HG03378 (cell line): ENCODE measurements around the gene OR10G7.

ENCODE experiments used
- ATAC-seq: cut with Tn5 transposase; IDR thresholded peaks from one replicate; pipeline ENCODE4 v1.9.1; 2021; ENCODE audit warnings: mild to moderate bottlenecking, moderate library complexity; ENCODE audit not compliant: unreplicated experiment

Gene OR10G7

GRCh38 chr11:124041254-124041653 lies at the start of gene OR10G7:
Gene OR10G7, minus strand, starts transcription at chr11:124041325. Its CDS starts 2,324 bp downstream, at chr11:124039001.
- ATAC-seq = no peak

- no peak for ATAC-seq
Observed at GRCh38 chr11:124085997-124086846, 45.1 kb upstream of the OR10G7 start.

- ATAC-seq = no peak
Observed at GRCh38 chr11:124085583-124085982, 44.5 kb upstream of the OR10G7 start.

- no peak for ATAC-seq
Observed at GRCh38 chr11:124082371-124082770, 41.2 kb upstream of the OR10G7 start.

GRCh38 chr11:124081483-124081882 lies 40.4 kb upstream of the OR10G7 start:
- ATAC-seq = no peak

- ATAC-seq = no peak
Observed at GRCh38 chr11:124080327-124081001, 39.3 kb upstream of the OR10G7 start.

- ATAC-seq = no peak
Observed at GRCh38 chr11:124079631-124080326, 38.7 kb upstream of the OR10G7 start.

GRCh38 chr11:124078591-124078990 lies 37.5 kb upstream of the OR10G7 start:
- no peak for ATAC-seq

- ATAC-seq = no peak
Observed at GRCh38 chr11:124077266-124077665, 36.1 kb upstream of the OR10G7 start.

- no peak for ATAC-seq
Observed at GRCh38 chr11:124075841-124076651, 34.9 kb upstream of the OR10G7 start.

- ATAC-seq = no peak
Observed at GRCh38 chr11:124075492-124075840, 34.3 kb upstream of the OR10G7 start.

GRCh38 chr11:124074554-124074953 lies 33.4 kb upstream of the OR10G7 start:
- ATAC-seq = no peak

GRCh38 chr11:124072147-124072546 lies 31.0 kb upstream of the OR10G7 start:
- no peak for ATAC-seq

GRCh38 chr11:124071623-124071948 lies 30.5 kb upstream of the OR10G7 start:
- no peak for ATAC-seq

- ATAC-seq = peak; percentile 93
Observed at GRCh38 chr11:124070915-124071622, 29.9 kb upstream of the OR10G7 start.

GRCh38 chr11:124069429-124070401 lies 28.6 kb upstream of the OR10G7 start:
- ATAC-seq = peak; percentile 68

- ATAC-seq = no peak
Observed at GRCh38 chr11:124068601-124069110, 27.5 kb upstream of the OR10G7 start.

GRCh38 chr11:124052966-124053365 lies 11.8 kb upstream of the OR10G7 start:
- ATAC-seq = no peak

GRCh38 chr11:124050748-124051147 lies 9.6 kb upstream of the OR10G7 start:
- ATAC-seq = no peak
